HPDE6-E6E7 (cell line): ENCODE data around the gene SLC8A1.

Experiments used
- DNase-seq: peaks from one replicate; pipeline ENCODE4 v3.0.0; 2011; ENCODE audit warnings: missing footprints; ENCODE audit errors: extremely low spot score

SLC8A1 gene

GRCh38 chr2:40230707-40231432 is 221.0 kb downstream of the SLC8A1 start:
- no peak for DNase-seq

DNA sequence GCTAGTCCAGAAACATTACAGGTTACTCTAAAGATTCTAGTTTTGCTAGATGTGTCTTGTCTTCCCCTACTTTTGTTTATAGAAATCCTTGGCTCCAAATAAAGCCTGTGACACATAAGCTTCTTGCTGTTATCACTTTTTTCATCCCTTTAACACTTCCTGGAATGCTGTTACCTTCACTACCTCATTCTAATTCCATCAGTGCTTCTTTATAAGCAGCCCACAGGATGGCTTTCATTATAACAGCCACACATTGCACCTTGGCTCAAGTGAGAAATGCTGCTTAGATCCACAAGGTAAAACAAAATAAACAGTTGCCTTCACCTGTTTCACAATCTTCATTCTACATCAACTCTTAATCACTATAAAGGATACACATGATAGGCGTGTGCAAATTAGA is 221.7 kb downstream of the SLC8A1 start:
- no peak for DNase-seq

DNA sequence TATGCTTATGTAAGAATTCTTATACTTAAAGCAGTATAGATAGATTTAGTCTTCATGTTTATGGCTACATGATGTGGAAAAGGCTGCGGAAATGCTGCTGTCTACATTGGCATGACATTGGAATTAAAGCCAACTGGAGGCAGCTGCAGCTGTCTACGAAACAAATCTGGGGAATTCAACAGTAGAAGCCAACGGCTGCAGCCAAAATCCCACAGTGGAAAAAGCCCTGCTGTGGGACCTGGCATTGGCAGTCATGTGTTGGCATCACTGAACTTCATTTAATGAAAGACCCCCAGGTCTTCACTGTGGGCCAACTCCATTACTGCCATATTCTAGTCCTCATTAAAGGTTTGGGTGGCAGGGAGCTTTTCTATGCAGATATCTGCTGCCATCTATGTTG is 223.6 kb downstream of the SLC8A1 start:
- no peak for DNase-seq

GRCh38 chr2:40227210-40227609 is 224.7 kb downstream of the SLC8A1 start:
- no peak for DNase-seq

DNA sequence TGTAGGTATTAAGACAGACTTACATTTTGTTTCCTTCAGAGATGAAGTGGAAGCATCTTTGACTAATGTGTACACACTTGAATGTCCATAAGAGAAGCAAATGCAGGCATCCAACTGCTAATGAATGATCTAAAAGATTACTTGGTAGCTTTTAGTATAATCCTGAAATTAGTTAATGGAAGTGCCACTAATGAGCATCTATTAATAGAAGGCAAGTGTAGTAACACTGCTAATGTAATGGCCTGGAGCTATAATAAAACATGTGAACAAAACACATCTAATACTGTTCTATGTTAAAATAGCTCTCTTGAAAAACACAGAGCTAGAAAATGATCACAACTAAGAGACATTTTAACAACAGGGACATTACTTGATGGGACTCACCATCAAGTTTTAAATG is 225.3 kb downstream of the SLC8A1 start:
- no peak for DNase-seq

DNA sequence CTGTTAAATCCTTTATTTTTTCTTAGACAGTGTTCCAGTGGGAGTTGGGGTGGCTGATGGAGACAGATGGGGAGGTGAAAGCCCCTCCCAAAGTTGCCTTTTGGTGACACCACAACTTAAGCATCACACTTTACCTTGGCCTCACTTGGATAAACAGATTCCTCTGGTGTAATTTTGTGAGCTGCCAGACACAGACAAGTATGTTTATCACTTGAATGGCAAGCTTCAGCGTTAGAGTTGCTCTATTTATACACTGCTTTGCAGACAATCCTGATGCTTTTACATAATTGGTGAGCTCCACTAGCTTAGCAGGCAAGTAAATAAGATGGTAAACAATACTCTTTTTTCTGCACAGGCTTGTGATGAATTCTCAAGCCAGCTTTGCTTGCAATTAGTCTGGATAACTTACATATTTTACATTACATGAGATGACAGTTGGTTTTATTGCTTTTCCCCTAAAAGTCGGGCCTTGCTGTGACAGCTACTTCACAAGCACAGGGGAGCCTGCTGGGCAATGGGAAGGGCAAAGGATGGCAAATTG is 226.2 kb downstream of the SLC8A1 start:
- DNase-seq: no peak

DNA sequence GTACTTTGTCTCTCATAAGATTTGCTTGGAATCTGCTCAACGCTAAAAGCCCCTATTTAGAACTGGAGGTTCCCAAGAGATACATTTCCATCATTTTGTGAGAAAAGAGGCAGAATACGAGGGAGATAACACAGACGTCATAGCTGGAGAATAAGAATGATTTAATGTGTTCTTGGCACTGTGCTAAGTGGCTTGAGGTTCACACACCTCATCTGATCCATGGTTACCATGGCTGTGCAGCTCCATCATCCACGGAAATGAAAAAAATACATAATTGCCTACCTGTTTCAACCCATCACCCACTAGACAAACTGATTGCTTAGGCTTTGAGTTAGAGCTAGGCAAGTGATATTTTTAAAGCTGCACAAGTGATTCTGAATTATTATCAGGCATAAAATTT is 227.6 kb downstream of the SLC8A1 start:
- DNase-seq: no peak

DNA sequence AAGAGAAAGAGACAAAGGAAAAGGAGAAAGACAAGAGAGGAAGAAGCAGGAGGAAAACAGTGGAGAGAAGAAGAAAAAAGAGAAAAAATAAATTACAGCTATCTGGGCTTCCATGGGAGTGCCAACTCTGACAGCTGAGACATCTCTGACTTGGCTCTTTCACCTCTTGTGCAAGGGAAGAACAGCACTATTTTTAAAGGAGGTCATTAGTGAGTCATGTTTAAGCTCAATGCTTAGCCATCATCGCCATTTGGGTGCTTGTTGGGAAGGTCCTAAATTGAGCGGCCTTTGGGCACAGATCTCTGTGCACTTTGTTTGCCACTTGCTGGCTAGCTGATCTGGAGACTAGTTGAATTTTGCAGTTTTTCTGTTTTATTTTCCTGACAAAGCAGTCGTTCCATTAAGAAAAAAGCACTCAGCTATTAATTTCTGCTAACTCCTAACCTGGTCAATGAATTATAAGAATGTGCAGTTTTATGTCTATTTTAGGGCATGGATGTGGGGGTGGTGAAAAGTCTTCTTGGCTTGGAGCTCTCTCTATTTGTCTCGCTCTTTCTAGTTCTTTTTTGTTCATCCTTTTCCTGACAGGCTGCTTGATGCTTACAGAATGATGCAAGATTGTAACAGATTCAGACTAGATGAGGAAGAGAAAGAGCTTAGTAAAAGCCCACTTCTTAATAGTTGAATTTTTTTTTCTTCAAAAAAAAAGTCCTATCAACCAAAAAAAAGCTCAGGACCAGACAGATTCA is 231.5 kb downstream of the SLC8A1 start:
- no peak for DNase-seq

DNA sequence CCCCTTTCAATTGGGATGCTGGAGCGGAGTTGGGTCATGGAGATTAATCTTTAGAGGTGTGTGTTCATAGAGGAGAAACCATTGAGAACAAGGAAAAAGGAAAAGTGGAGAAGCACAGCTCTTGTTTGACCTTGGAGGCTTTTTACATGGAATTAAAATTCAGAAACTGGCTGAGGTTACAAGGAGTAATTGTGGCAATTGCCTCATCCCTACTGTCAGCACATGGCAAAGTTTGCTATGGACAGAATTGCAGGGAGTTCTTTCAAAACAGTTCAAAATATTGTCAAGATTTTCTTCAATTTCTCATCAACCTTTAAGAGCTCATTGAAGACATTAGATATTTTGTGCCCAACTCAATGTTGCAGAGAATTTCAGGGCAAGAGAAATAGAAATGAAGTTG is 232.7 kb downstream of the SLC8A1 start:
- DNase-seq: no peak

DNA sequence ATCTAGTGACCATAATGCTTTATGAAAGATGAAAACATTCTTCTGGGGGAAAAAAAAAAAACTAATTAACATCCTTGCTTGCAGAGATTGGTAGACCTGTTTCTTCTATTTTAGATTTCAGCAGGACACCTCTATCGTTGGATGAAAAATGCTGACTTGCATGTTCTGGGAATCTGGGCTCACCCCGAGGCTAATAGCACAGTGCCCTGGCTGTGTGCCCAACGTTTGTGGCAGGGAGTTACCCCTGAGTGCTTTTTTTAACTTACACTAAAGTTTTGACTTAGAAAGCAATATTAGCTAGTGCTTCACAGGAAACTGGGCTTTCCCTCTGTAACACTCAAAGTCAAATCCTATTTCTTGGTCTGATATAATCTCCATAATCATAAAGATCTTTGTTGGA is 233.2 kb downstream of the SLC8A1 start:
- no peak for DNase-seq

GRCh38 chr2:40213619-40214018 is 238.3 kb downstream of the SLC8A1 start:
- no peak for DNase-seq

DNA sequence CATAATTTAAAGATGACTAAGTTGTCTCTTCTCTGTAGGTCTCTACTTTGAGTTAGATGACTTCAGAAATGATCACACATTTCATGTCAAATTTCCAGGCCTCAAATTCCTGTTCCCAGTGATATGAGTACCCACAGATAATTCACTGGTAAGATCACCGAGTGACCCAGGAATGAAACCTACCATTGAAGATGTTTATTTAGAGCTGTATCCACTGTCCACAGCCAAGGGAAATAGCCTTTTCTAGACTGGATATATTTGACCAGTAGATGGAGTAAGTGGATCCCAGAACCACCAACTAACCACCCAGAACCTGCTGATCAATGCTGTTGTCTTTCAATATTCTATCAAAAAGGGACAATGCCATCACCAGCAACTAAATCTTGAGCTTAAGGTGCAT is 238.8 kb downstream of the SLC8A1 start:
- peak; percentile 20 for DNase-seq

DNA sequence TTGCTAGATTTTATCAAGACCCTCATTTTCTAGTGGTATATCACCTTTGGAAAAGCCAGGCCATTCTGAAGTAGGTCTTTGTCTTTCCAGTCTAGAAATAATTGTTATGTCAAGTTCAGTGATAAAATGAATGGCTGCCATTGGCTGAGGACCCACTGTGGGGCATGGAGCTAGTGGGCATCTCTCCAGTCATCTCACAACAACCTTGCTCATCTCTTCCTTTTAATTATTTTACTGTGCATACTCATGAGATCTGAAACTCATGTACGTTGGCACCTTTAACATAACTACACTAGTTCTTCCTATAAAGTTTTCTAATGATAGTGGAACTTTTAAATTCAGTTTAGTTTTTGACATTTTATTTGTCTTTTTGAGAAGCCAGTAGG is 240.9 kb downstream of the SLC8A1 start:
- no peak for DNase-seq

GRCh38 chr2:40210344-40210967 is 241.4 kb downstream of the SLC8A1 start:
- DNase-seq: no peak

- DNase-seq: no peak
Measured at GRCh38 chr2:40209761-40210160, 242.1 kb downstream of the SLC8A1 start.

DNA sequence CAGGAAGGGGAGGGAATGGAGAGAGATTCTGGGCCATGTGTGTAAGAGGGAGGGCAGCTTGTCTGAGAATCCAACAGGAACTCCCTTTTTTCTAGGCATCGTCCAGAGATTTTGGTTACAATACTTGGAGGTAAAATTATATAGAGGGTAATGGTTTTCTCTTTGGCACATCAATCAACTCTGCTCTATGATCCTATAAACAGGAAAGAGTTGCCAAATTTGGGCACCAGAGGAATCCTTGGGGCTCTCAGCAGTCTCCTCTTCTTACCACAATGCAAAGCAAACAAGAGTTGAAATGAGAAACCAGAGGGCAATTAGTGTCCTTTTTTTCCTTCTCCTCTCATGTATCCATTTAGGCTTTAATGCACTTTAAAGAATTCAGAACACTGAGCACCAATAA is 243.4 kb downstream of the SLC8A1 start:
- no peak for DNase-seq

- DNase-seq: no peak
Measured at GRCh38 chr2:40204268-40204667, 247.6 kb downstream of the SLC8A1 start.

DNA sequence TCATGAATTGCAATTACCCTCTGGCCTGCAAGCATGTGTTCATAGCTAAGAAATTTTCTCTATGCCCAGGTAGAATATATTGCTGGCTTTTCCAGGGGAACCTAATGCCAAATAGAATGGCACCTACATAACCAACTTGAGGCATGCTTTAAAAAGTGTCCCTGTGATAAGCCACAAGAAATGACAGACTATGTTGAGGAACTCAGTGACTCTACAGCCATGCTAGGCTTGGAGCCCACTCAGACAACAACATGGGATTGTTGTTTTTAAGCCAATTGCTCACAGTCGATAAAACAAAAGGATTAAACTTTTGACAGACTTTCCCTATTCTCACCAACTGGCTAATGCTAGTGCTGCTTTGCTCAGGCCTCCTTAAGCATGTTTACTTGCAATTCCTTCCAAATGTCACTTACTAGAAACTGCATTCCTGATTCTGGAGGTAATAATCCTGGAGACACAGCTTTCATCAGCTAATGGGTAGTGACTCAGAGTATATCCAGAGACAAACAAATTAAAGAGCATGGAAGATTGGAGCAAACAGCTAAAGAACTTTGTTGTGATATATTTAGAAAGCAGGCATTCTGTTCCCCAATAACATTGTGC is 249.0 kb downstream of the SLC8A1 start:
- no peak for DNase-seq

- DNase-seq: no peak
Measured at GRCh38 chr2:40201425-40201824, 250.5 kb downstream of the SLC8A1 start.

- DNase-seq: no peak
Measured at GRCh38 chr2:40200366-40200915, 251.4 kb downstream of the SLC8A1 start.

DNA sequence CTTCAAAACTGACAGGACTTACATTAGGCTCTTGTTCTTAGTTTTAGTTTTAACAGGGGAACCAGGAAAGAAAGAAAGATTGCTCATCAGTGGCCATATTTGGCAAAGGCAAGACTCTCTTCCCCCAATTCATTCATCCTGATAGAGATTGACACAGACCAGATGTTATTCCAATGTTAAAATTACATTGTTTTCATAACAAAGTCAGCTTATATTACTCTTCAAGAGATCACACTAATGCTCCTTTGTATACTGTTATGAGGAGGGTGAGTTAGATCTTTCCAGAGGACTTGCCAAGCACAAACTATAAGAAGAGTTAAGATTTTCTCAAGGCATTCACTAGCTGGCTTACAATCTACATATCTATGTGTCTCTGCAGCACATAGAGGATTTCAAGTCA is 252.1 kb downstream of the SLC8A1 start:
- no peak for DNase-seq

DNA sequence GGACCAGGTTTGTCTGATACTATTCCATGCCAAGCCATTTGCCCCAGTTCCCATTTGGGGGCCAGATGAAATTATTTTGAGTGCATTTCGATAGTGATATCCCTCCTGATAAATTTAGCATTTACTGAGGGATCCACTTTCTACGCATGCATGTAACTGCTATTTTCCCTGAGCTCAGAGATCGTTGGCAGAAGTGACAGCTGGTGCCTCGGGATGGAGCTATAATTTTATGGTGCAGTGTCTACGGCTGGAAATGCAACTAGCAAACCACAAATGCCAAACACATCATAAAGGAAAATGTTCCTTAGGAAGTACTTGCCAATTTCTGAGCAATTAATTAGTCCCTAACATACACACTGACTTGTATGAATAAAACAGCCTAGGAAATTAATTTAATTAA is 254.8 kb downstream of the SLC8A1 start:
- DNase-seq: no peak
